Measurements from ENCODE around the gene CCDC178.

The CCDC178 gene

DNA sequence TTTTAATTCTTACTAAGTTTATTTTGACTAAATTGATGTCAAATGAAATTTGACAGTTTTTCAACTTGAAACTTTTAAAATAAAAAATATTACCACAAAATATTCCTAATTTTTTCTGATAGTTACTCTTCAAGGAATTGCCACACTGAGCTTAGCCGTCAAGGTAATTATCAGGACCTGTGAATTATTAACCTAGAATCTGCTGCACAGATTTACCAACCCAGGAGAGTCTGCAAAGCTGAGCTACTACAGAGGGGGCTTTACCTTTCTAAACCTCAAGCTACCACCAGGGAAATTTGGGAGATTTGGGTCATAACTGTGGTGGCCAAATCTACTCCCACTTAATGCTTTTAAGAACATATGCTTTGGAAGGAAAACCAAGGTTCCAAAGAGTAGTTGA lies 324.6 kb downstream of the CCDC178 start:
- DNase-seq: no peak

- DNase-seq: no peak
Measured at GRCh38 chr18:33115476-33115875, 325.0 kb downstream of the CCDC178 start.

DNA sequence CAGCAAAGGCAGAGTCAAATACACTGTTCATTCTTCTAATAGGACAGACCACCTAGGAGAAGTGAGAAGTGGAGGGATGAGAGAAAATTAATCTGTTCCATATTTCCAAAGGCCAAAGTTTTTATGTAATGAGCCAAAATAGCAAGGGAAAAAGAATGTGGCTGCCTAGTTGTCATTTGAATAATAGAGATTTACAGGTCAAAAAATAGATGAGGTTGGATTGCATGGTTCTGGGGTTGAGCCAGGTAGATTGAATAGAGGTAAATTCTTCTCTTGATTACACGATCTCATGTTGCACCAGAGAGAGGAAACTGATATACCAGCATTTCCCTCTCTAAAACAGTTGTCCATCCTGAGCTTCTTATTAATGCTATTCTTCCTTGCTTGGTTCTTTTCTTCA lies 325.8 kb downstream of the CCDC178 start:
- no peak for DNase-seq

GRCh38 chr18:33113416-33113815 lies 327.1 kb downstream of the CCDC178 start:
- no peak for DNase-seq

- DNase-seq: no peak
Measured at GRCh38 chr18:33107511-33107910, 333.0 kb downstream of the CCDC178 start.

DNA sequence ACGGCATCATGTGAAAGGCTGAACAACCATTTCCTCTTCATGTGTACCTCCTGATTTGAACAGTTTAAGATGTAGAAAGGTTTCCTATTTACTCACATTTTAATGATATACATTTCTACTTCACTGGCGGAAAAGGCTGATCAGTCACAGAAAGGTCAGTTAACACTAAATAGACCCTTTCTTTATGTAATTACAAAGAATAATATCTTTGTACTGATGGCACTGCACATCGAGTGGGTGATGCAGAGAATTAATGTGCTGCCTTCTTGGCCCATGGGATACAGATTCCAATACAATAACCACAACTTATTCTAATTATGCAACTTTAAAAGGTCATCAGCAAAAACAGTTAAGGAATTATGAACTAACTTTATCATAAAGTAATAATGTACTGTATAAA lies 339.2 kb downstream of the CCDC178 start:
- DNase-seq: no peak

GRCh38 chr18:33099626-33100025 lies 340.9 kb downstream of the CCDC178 start:
- no peak for DNase-seq

- DNase-seq: no peak
Measured at GRCh38 chr18:33097126-33097525, 343.4 kb downstream of the CCDC178 start.

DNA sequence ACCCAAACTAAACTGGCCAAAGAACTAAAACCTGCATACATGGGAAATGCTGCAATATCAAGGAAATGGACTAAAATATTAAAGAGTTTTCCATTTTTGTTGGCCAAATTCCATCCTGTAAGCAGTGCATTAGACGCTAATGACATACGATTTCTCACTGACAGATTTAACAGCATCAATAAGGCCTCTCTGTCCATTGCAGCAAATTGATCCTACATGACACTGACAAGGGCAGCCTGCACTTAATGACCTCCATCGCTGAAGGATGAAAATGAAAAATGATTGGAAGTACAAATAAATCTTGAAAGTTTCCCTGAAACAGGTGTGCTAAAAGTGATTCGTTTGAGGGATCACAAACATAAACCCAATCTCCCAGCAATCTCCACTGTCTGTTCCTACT lies 350.1 kb downstream of the CCDC178 start:
- no peak for DNase-seq

DNA sequence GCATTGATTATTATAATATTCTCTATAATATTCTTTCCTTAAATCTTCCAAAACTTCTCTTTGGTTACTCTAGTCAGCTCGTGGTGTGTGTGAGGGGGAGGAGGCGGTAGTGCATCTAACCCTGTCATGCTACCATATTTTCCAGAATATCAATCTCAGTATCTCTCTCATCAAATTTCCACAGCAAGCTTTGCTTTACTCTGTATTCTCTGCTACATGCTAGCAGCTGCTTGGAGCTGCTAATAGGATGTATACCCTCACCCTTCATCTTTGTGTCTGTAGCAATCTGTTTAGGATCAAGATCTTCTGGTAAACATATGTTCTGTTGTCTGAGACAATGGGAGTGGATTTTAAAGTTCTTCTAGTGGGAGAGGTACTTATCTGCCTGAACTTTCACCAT lies 363.9 kb downstream of the CCDC178 start:
- no peak for DNase-seq

- DNase-seq: no peak
Measured at GRCh38 chr18:33074125-33074524, 366.4 kb downstream of the CCDC178 start.

DNA sequence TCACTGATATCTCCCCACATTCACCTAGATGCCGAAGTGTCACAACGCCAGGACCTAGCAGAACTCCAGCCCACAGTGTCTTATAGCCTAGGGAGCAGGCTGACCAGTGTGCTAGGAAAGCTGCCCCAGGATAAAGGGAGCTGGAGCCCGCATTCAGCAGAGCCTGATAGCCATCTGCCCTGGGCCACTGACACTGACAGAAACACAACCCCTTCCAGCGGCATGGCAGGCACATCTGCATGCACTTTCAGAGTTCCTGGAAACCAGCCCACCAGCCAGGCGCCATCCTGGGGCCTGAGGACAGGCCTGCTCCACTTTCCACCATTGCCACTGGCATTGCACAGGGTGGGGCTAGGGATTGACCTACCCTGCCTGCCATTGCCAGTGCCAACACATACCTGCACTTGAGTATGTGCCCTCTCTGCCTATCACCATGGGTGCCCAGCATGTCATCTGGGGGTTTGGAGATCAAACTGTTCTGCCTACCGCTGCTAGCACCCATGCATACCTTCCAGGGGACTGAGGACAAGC lies 377.6 kb downstream of the CCDC178 start:
- no peak for DNase-seq

- no peak for DNase-seq
Measured at GRCh38 chr18:33052886-33053285, 387.6 kb downstream of the CCDC178 start.

DNA sequence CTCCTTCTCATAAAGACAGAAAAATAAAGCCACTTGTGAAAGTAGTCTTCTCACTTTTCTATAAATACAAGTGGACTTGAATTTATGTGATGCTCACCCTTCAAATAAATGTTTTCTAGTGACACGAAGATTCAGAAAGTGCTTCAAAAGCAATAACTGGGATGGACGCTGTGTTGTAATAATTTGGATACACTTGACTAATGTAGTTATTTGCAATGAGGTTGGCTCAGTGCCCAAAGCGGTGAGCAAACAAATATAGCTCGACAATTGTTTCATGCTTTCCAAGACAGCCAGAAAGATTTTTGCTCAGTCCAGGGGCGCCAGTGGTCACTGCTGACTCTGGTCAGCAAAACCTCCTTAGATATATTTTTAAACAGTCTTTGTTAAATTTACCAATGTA lies 389.1 kb downstream of the CCDC178 start:
- DNase-seq: no peak

DNA sequence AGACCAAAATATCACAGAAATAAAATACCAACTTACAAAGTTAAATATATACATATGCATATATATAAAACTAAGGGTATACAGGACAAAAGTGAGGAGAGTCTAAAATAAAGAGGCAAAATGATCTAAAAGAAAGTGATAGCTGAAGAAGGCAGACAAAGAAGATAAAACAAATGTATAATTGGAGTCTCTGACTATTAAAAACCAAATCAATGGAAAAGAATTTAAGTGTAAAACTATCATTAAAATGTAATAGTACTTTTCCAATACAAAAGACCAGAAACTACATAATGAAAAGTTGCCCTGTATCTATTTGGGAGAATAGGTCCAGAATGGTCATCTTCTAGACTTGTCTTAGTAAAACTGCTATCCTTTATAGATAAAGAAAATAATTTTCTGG lies 400.3 kb downstream of the CCDC178 start:
- no peak for DNase-seq

DNA sequence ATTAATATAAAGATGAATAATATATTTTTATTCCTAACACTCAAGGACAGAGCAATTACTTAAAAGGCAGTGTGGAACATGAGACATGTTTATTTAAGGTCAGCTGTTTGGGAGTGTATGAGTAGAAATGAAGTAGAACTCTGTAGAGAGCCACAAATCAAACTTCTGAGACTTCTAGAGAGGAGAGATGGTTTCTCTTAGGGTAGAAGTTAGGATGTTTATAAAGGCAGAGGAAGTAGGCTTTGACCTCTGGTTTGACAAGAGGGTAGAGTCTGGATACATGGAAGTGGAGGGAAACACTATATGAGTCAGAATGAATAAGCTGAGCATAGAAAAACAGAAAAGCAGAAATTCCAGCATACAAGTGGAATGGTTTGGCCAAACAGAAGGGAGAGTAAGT lies 405.6 kb downstream of the CCDC178 start:
- no peak for DNase-seq

DNA sequence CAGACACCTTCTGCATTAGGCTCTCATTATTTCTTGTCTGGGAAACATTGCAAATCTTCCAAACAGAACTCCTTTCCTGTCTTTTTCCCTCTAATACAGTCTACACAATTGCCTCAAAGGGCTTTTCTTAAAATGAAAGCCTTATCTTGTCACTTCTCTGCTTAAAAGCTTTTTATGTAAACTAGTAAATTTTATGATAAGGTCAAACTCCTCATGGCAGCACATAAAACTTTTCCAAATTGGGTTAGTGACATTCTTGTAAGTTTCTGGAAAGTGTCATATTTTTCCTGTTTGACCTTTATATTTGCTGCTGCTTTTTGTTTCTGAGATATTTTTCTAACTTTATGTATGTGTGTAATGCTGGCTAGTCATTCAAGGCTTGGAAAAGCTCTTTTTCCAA lies 406.3 kb downstream of the CCDC178 start:
- DNase-seq: no peak

GRCh38 chr18:33022370-33022769 lies 418.2 kb downstream of the CCDC178 start:
- no peak for DNase-seq

DNA sequence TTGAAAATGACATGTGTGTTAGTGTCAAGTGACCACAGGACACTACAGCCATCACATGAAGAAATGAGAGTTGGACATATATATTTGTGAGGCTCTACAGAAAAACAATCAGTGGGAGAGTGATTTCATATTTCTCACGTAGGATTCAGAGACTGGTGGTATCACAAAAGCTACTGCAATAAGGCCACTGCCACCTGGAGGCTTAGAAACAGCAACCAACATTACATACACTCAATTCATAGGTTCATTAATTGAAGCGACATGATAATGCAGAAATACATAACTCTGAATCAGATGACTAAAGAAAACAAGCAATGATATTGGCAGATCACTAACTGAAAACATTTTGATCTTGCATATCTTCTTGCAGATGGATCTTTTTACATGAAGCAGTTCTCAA lies 419.6 kb downstream of the CCDC178 start:
- no peak for DNase-seq

- DNase-seq: no peak
Measured at GRCh38 chr18:33014060-33014796, 426.3 kb downstream of the CCDC178 start.

- DNase-seq: no peak
Measured at GRCh38 chr18:33010149-33010548, 430.4 kb downstream of the CCDC178 start.

- DNase-seq: no peak
Measured at GRCh38 chr18:32998921-32999320, 441.6 kb downstream of the CCDC178 start.

DNA sequence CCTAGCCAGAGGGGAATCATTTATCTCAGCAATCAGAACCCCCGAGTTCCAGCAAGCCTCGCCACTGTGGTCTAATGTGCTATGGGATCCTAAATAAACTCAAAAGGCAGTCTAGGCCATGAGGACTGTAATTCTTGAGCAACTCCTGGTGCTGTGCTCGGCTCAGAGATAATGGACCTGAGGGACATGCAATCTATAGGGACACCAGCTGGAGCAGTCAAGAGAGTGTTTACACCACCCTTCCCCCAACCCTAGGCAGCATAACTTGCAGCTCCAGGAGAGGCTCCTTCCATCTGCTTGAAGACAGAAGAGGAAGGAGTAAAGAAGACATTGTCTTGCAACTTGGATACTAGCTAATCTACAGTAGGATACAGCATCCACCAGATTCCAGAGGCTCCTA lies 442.2 kb downstream of the CCDC178 start:
- no peak for DNase-seq

- DNase-seq: no peak
Measured at GRCh38 chr18:32983721-32984120, 456.8 kb downstream of the CCDC178 start.

GRCh38 chr18:32980896-32981295 lies 459.6 kb downstream of the CCDC178 start:
- no peak for DNase-seq
